OCI-LY7 (cell line): ENCODE data around the gene FUZ.

ENCODE experiments used
- CTCF ChIP-seq: fragments of 200-600 bp; sonication (generic); conservative IDR thresholded peaks from 2 replicates; pipeline ENCODE4 v1.5.1; 2014; ENCODE audit warnings: mild to moderate bottlenecking, antibody characterized with exemption, low read length, moderate library complexity, mixed read lengths
- EZH2phosphoT487 ChIP-seq: fragments of 200-600 bp; sonication (generic); IDR thresholded peaks from 2 replicates; pipeline ENCODE4 v1.6.1; 2018; ENCODE audit warnings: low read depth, borderline replicate concordance, mild to moderate bottlenecking, mixed run types, antibody characterized with exemption, low read length, moderate library complexity, mixed read lengths

GRCh38 chr19:49812452-49812996 is 568 bp downstream of the FUZ start:
- no peak for TF ChIP-seq CTCF
- no peak for TF ChIP-seq EZH2phosphoT487
